C4-2B (cell line): ENCODE measurements around the gene FGGY.

Experiments
- CTCF ChIP-seq: fragments of 450-650 bp; conservative IDR thresholded peaks from 2 replicates; pipeline ENCODE4 v1.5.1; 2017; ENCODE audit warnings: mild to moderate bottlenecking
- ZFX ChIP-seq: fragments of 450-650 bp; IDR thresholded peaks from 2 replicates; pipeline ENCODE4 v1.6.1; 2017

DNA sequence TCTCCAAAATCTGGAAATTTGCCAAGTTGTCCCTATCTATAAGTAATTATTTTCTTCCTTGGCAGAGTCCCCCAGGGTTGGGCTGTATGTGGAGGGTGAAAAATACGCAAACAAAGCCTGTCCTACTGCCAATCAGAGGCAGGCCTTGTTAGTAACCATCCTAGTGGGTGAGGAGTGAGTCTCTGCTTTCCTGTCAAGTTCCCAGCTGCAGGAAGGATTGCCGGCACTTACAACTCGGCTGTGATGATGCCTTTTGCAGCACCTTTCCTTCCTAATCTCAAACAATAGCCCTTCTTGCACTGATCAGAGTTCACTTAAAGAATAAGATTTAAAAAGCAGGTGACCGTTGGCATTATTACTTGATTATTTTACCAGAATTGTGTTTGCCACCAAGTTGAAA lies 31.3 kb upstream of the FGGY start:
- TF ChIP-seq CTCF (no peak), ZFX (no peak)
